ENCODE data around the gene CCDC178.

- TF ChIP-seq, protein P1, sequence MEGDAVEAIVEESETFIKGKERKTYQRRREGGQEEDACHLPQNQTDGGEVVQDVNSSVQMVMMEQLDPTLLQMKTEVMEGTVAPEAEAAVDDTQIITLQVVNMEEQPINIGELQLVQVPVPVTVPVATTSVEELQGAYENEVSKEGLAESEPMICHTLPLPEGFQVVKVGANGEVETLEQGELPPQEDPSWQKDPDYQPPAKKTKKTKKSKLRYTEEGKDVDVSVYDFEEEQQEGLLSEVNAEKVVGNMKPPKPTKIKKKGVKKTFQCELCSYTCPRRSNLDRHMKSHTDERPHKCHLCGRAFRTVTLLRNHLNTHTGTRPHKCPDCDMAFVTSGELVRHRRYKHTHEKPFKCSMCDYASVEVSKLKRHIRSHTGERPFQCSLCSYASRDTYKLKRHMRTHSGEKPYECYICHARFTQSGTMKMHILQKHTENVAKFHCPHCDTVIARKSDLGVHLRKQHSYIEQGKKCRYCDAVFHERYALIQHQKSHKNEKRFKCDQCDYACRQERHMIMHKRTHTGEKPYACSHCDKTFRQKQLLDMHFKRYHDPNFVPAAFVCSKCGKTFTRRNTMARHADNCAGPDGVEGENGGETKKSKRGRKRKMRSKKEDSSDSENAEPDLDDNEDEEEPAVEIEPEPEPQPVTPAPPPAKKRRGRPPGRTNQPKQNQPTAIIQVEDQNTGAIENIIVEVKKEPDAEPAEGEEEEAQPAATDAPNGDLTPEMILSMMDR (IDR thresholded peaks at IDR 0.05) = no peak
- TF ChIP-seq POLR2AphosphoS5 (IDR thresholded peaks at IDR 0.05) (no peak), POLR2A (IDR thresholded peaks at IDR 0.05) (no peak)
Measured at GRCh38 chr18:33483908-33484307, 43.4 kb upstream of the CCDC178 start.

Measured in prostate gland (tissue), 2 donors.